GM19025 (cell line): Measurements from ENCODE around the gene NEUROD2.

Experiments used
- ATAC-seq: cut with Tn5 transposase; IDR thresholded peaks from one replicate; pipeline ENCODE4 v1.9.1; 2021; ENCODE audit warnings: mild to moderate bottlenecking, low read depth, moderate library complexity; ENCODE audit not compliant: unreplicated experiment

Gene NEUROD2

GRCh38 chr17:39621523-39622379 is 14.0 kb upstream of the NEUROD2 start:
- peak; percentile 52 for ATAC-seq

- no peak for ATAC-seq
These were observed 12.0 kb upstream of the NEUROD2 start for GRCh38 chr17:39619786-39620101.

- no peak for ATAC-seq
These were observed 11.5 kb upstream of the NEUROD2 start for GRCh38 chr17:39618956-39619785.

- ATAC-seq: no peak
These were observed 10.7 kb upstream of the NEUROD2 start for GRCh38 chr17:39618246-39618913.

GRCh38 chr17:39617446-39618245 is 9.9 kb upstream of the NEUROD2 start:
- ATAC-seq: no peak

GRCh38 chr17:39617100-39617445 is 9.4 kb upstream of the NEUROD2 start:
- ATAC-seq: no peak

- ATAC-seq: no peak
These were observed 7.7 kb upstream of the NEUROD2 start for GRCh38 chr17:39615434-39615833.

GRCh38 chr17:39614545-39615157 is 6.9 kb upstream of the NEUROD2 start:
- ATAC-seq: no peak

- no peak for ATAC-seq
These were observed 5.3 kb upstream of the NEUROD2 start for GRCh38 chr17:39612935-39613464.

- ATAC-seq: no peak
These were observed 4.7 kb upstream of the NEUROD2 start for GRCh38 chr17:39612291-39612894.

GRCh38 chr17:39611401-39612112 is 3.8 kb upstream of the NEUROD2 start:
- ATAC-seq: no peak

- no peak for ATAC-seq
These were observed 1.8 kb upstream of the NEUROD2 start for GRCh38 chr17:39609416-39610025.

GRCh38 chr17:39608142-39608981 is 642 bp upstream of the NEUROD2 start:
- ATAC-seq: no peak

GRCh38 chr17:39607057-39607850 is 466 bp downstream of the NEUROD2 start:
- ATAC-seq: no peak

GRCh38 chr17:39606434-39607056 is 1.2 kb downstream of the NEUROD2 start:
- no peak for ATAC-seq
